ENCODE data around the gene MCTP1. TPM values are rescaled to one million over a fixed set of nuclear protein-coding genes. Genes with fewer than 3 reads are reported as not detected.

Gene MCTP1
- total RNA-seq, 2 donors from 2014 or later, result not detected

DNA sequence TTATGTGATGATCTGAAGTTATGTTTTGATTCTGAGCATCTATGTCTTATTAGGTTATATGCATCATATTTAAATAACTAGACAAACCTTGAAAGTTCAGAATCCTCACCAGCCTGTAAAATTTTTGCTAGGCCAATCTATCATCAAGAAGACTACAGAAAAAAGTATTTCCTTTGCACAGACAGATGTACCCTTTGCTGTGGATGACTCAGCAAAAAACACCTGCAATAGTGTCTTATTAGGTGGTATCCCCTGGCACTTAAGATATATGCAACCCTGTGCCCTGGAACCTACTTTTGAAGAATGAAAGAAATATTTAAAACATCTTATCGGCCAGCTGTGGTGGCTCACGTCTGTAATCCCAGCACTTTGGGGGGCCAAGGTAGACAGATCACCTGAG lies 535.9 kb downstream of the MCTP1 start:
- Mint-ChIP-seq H3K27me3 (no peaks in the 10 kb centered on the region), H3K36me3 (ENCODE audit: low read depth) (no peaks in the 10 kb centered on the region), H3K4me1 (peaks cover 5% of the 10 kb centered on the region), H3K4me3 (no peak overlapping the region), H3K27ac (no peak overlapping the region), H3K9me3 (no peaks in the 10 kb centered on the region)
- ATAC-seq (replicated peaks), result no peak

DNA sequence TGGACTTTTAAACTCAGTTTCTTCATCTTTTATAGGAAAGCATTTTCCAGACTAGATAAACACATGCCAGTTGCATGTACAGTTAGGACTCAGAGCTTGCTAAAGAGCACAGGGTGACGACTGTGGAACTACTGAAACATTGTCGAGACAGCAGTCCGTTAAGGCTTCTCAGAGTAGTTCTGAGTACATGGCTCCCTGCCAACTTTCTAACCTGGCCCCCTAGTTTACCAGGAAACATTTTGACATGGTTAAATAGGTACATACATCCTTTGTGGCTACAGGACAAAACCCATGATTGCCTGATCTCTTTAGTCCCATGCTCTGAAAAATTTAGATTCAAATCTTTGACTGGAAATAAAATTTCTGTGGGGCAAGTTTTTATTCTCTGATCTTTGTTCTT lies 536.7 kb downstream of the MCTP1 start:
- no peak overlapping the region for H3K27ac Mint-ChIP-seq
- H3K36me3 Mint-ChIP-seq (ENCODE audit: low read depth), result no peaks in the 10 kb centered on the region
- no peak overlapping the region for H3K4me3 Mint-ChIP-seq
- no peak for ATAC-seq (replicated peaks)
- no peaks in the 10 kb centered on the region for H3K9me3 Mint-ChIP-seq
- H3K27me3 Mint-ChIP-seq, result no peaks in the 10 kb centered on the region
- H3K4me1 Mint-ChIP-seq, result peaks cover 5% of the 10 kb centered on the region

DNA sequence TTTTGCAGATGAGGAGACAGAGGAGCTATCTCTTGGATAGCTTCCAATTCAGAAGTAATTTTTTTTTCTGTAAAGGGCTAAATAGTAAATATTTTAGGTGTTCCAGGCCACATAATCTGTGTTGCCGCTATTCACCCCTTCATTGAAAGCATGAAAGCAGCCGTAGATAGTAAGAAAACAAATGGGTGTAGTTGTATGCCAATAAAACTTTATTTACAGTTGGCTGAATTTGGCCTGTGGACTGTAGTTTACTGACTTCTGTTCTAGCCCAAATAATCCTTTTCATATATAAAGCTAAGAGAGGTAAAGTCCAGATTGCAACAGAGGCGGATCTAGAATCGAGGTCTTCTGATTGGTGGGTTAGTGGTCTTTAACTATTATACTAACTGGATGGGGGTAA lies 537.5 kb downstream of the MCTP1 start:
- Mint-ChIP-seq H3K4me1 (peaks cover 5% of the 10 kb centered on the region), H3K27me3 (no peaks in the 10 kb centered on the region), H3K9me3 (no peaks in the 10 kb centered on the region), H3K27ac (no peak overlapping the region), H3K4me3 (no peak overlapping the region), H3K36me3 (ENCODE audit: low read depth) (no peaks in the 10 kb centered on the region)
- no peak for ATAC-seq (replicated peaks)

DNA sequence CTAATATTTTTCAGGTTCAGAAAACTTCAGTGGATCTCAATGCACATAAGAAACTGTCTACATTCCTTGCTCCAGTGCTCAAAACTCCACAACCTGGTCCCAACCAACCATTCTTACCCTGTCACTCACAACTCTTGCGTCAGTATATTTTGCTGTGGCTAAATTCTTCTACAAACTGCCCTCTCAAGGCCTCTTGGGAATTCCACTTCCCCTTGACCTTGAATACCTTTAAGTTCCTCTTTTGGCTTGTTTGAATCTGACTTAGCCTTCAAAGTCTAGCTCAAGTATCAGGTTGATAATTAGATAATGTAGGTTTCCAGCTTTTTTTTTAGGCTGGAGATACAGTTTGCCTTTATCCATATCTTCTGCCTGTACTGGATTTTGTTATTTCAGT lies 538.2 kb downstream of the MCTP1 start:
- ATAC-seq (replicated peaks), result no peak
- peaks cover 5% of the 10 kb centered on the region for H3K4me1 Mint-ChIP-seq
- no peak overlapping the region for H3K4me3 Mint-ChIP-seq
- H3K36me3 Mint-ChIP-seq (ENCODE audit: low read depth), result no peaks in the 10 kb centered on the region
- no peak overlapping the region for H3K27ac Mint-ChIP-seq
- H3K9me3 Mint-ChIP-seq, result no peaks in the 10 kb centered on the region
- no peaks in the 10 kb centered on the region for H3K27me3 Mint-ChIP-seq

DNA sequence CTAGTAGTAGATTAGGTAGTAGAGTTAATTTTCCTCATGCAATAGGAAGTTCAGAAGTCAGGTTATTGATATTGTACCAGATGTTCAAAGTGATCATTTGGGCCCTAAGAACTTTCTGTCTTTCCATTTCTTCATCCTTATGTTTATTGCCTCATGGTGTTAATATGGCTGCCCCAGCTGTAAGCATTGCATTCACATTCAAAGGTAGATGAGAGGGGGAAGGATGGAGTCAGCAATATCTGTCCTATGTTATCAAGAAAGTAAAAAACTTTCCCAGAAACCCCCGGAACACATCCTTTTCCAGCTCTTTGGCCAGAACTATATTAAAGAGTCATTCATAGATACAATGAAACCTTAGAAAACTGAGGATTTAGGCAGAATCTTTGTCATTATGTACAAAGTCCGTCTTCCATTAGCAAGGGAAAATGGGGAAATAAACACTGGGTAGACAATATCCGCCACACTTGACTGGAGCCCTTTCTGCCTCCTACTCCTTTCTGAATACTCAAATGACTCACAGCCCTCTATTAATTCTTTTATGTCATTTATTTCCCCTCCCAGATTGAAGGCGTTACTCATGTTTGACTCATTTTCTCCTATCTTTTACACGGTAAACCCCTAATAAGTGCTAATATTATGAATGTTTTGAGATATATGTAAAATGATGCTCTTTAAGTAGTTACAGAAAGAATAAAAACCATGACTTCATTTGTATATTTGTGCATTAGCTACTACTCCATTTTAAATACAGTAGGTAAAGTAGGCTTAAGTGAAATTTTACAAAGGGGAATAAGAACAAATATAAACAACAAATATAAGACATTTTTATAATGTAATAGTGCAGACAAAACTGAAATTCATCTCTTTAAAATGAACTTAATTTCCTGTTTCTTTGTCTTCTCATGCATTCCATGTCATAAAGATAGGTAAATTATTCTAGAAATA lies 538.8 kb downstream of the MCTP1 start:
- H3K9me3 Mint-ChIP-seq, result no peaks in the 10 kb centered on the region
- peak; percentile 75 for ATAC-seq (replicated peaks)
- H3K27ac Mint-ChIP-seq, result peak overlapping the region; percentile 8
- H3K27me3 Mint-ChIP-seq, result no peaks in the 10 kb centered on the region
- H3K36me3 Mint-ChIP-seq (ENCODE audit: low read depth), result no peaks in the 10 kb centered on the region
- peaks cover 5% of the 10 kb centered on the region for H3K4me1 Mint-ChIP-seq
- H3K4me3 Mint-ChIP-seq, result no peak overlapping the region

DNA sequence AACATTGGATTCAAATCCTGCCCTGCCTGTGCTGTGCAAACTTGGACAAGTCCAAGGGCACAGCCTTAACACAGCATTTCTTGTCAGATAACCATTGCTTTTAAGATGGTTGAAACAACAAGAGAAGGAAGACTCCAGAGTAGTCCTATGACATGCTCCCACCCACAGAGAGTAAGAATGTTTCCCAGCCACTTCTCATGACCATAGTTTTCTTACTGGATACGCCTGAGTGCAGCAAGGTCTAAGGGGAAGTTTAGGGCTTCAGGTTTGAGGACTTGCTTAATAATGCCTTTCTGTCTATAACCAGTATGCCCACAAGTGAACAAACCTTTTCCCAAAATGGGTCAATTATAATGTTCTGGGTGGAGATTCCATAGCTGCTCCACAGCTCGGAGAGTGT lies 540.0 kb downstream of the MCTP1 start:
- Mint-ChIP-seq H3K4me3 (no peak overlapping the region), H3K4me1 (peaks cover 5% of the 10 kb centered on the region), H3K27ac (no peak overlapping the region), H3K36me3 (ENCODE audit: low read depth) (no peaks in the 10 kb centered on the region), H3K27me3 (no peaks in the 10 kb centered on the region), H3K9me3 (no peaks in the 10 kb centered on the region)
- ATAC-seq (replicated peaks), result no peak

DNA sequence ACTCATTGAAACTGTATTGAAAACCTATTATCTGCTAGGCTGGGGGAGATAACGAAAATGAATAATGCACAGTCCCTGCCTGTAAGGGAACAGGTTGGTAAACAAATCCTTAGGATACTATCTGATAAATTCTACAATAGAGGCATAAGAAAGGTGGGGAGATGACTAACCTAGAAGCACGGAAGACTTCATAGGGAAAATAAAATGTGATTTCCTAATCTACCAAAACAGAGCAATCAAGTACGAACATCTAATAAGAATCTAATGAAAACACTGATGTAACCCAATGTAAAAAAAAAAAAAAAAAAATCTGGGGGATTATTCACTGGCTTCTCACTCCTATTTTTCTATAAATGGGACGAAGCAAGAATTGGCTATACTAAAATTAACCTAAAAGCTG lies 542.0 kb downstream of the MCTP1 start:
- Mint-ChIP-seq H3K36me3 (ENCODE audit: low read depth) (no peaks in the 10 kb centered on the region), H3K27me3 (no peaks in the 10 kb centered on the region), H3K9me3 (no peaks in the 10 kb centered on the region), H3K27ac (no peak overlapping the region), H3K4me1 (peaks cover 5% of the 10 kb centered on the region), H3K4me3 (no peak overlapping the region)
- ATAC-seq (replicated peaks), result no peak

DNA sequence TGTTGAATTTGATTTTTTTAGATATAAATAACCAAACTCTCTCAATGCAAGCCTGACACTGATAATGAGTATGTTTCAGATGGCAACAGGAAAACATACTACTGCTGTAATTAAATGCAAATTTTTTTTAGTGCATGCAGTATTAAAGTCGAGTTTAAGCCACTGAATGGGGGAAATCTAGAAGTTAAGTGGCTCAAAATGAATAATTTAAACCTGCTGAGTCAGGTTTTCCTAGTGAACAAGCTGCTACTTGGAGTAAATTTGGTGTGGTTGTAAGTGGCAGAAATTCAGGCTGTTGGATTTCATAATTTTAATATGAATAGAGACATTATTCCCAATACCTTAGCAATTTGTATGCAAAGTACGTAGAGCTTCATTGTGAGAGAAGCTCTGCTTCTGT lies 544.6 kb downstream of the MCTP1 start:
- H3K36me3 Mint-ChIP-seq (ENCODE audit: low read depth), result no peaks in the 10 kb centered on the region
- H3K4me1 Mint-ChIP-seq, result no peaks in the 10 kb centered on the region
- ATAC-seq (replicated peaks), result no peak
- no peaks in the 10 kb centered on the region for H3K9me3 Mint-ChIP-seq
- no peak overlapping the region for H3K4me3 Mint-ChIP-seq
- H3K27me3 Mint-ChIP-seq, result no peaks in the 10 kb centered on the region
- no peak overlapping the region for H3K27ac Mint-ChIP-seq

DNA sequence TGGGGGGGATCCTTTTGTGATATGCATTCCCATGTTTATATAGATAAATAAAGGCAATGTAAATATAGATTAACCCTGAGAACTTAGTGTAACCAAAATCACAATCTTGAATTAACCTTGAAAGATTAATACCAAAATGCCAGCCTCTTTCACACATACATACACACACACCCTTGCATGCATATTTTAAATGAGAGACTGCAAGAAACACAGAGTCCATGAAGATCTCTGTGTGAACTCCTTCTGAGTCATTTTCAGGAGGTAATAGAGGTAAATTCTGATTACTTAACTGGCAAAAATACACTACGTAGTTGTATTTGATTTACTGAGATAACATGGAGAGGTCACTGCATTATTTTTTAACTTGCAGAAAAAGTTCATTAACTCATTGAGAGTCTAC lies 548.4 kb downstream of the MCTP1 start:
- Mint-ChIP-seq H3K27me3 (no peaks in the 10 kb centered on the region), H3K4me1 (no peaks in the 10 kb centered on the region), H3K9me3 (no peaks in the 10 kb centered on the region), H3K27ac (no peak overlapping the region), H3K36me3 (ENCODE audit: low read depth) (no peaks in the 10 kb centered on the region), H3K4me3 (no peak overlapping the region)
- no peak for ATAC-seq (replicated peaks)

DNA sequence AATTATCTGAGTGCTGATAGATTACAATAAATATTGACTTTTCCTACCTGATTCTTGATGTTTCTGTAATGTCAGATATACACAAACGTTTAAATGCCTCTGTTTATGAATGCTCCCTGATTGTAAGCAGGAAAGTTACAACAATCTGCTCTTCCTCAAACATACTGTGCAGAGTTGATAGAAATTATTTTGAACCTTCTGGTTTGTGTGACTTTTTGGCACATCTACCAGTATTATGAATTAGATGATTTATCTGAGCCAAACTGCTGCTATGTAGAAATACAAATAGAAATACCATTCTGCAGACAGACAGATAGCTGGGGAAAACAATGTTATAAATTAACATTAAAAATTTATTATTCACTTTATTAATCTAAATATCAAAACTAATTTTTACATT lies 553.4 kb downstream of the MCTP1 start:
- no peaks in the 10 kb centered on the region for H3K9me3 Mint-ChIP-seq
- no peaks in the 10 kb centered on the region for H3K27me3 Mint-ChIP-seq
- no peaks in the 10 kb centered on the region for H3K36me3 Mint-ChIP-seq (ENCODE audit: low read depth)
- H3K4me3 Mint-ChIP-seq, result no peak overlapping the region
- H3K4me1 Mint-ChIP-seq, result no peaks in the 10 kb centered on the region
- no peak overlapping the region for H3K27ac Mint-ChIP-seq
- no peak for ATAC-seq (replicated peaks)

DNA sequence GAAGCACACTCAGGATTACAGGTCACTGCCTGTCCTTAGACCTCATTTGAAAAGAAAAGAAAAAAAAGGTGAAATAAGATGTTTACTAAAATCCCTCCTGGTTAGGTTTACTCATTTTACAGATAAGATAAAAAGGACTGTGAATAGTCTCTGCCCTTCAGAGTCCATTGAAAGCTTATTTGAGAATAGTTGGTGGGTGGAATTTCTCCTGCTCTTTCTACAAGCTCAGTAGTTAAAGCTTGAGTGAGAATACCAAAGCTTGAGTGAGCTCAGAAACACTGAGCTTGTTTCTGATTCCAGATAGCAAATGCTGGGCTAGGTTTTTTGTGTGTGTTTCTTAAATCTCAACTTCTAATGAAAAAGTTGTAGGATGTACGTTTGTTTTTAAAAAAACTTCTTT lies 559.8 kb downstream of the MCTP1 start:
- Mint-ChIP-seq H3K4me3 (no peak overlapping the region), H3K27me3 (no peaks in the 10 kb centered on the region), H3K27ac (no peak overlapping the region), H3K9me3 (no peaks in the 10 kb centered on the region), H3K36me3 (ENCODE audit: low read depth) (no peaks in the 10 kb centered on the region), H3K4me1 (no peaks in the 10 kb centered on the region)
- ATAC-seq (replicated peaks), result no peak

DNA sequence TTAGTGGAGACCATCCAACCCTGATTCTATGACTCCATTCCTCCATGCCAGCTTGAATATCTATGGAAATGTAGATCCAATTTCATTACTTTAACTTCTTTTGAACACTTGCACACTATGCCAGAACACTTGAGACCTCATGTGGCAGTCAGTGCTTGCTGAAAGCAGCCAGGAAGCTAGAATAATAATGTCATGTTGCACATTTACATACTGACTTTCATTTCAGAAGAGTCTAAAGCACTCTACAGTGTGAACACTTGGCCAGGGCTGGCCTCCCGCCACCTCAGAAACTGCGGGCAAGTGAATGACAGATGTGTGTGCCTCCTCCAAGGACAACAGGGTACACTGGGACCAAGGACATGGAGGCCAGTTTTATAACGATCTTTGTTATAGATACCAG lies 569.1 kb downstream of the MCTP1 start:
- Mint-ChIP-seq H3K27me3 (no peaks in the 10 kb centered on the region), H3K9me3 (no peaks in the 10 kb centered on the region), H3K4me3 (no peak overlapping the region), H3K27ac (no peak overlapping the region), H3K36me3 (ENCODE audit: low read depth) (peaks cover 14% of the 10 kb centered on the region), H3K4me1 (no peaks in the 10 kb centered on the region)
- no peak for ATAC-seq (replicated peaks)

DNA sequence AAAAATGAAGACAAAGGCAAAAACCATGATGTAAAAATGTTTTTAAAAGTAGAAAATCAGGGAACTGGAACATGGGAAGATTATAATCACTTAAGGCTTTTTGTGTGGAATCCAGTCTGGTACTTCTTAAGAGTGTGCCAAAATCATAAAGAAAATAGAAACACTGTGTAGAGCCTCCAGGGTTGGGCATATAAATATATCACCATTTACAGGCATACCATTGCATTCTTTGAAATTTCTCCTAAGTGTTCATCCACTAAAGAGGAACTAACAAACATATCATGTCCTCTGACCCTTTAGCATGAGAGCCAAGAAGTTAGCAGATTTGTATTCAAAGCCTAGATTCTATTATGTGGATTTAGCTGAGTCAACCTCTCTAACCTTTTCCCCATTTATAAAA lies 573.1 kb downstream of the MCTP1 start:
- Mint-ChIP-seq H3K36me3 (ENCODE audit: low read depth) (peaks cover 36% of the 10 kb centered on the region), H3K27me3 (no peaks in the 10 kb centered on the region)
- no peak for ATAC-seq (replicated peaks)

DNA sequence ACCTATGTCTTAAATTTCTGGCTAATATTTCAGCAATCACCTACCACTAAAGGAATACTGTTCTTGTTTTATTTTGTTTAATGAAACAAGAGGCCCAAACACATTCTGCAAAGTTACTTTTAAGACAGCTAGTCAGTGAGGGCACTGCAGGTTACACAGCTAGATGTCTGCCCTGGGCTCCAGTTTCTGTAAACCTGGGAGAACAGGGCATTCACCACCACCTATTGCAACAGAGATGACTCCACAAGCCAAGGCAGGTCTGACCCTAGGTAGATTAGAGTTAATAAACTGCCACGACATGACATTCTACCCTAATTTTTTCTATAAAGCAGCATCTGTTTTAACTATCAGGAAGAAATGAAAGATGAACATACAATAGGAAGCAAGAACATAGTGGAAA lies 575.6 kb downstream of the MCTP1 start:
- no peaks in the 10 kb centered on the region for H3K4me1 Mint-ChIP-seq
- no peak overlapping the region for H3K27ac Mint-ChIP-seq
- H3K9me3 Mint-ChIP-seq, result no peaks in the 10 kb centered on the region
- H3K27me3 Mint-ChIP-seq, result no peaks in the 10 kb centered on the region
- ATAC-seq (replicated peaks), result no peak
- no peak overlapping the region for H3K4me3 Mint-ChIP-seq
- peaks cover 36% of the 10 kb centered on the region for H3K36me3 Mint-ChIP-seq (ENCODE audit: low read depth)

More for the DNA sequence above, 573.1 kb downstream of the MCTP1 start:
- H3K4me3 Mint-ChIP-seq, result no peak overlapping the region
- H3K9me3 Mint-ChIP-seq, result no peaks in the 10 kb centered on the region
- H3K4me1 Mint-ChIP-seq, result no peaks in the 10 kb centered on the region
- no peak overlapping the region for H3K27ac Mint-ChIP-seq

DNA sequence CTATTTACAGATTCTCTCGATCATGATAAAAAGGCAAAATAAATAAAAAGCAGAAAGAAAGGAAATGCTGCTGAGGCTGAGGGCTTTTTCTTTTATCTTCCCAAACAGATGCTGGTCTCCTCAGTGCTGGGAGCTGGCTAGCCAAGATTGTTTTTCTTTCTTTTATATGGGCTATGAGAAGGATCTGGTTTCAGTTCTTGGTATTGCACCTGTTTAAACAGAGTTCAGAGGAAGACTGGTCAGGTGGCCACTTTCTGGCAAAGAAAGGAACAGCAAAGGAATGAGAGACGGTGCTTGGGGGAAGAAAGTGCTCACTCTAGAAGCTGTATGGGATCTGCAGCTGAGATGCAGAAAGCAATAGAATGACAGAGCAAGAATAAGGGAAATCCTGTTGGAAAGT lies 577.5 kb downstream of the MCTP1 start:
- H3K4me1 Mint-ChIP-seq, result no peaks in the 10 kb centered on the region
- H3K27ac Mint-ChIP-seq, result no peak overlapping the region
- H3K36me3 Mint-ChIP-seq (ENCODE audit: low read depth), result peaks cover 31% of the 10 kb centered on the region
- H3K9me3 Mint-ChIP-seq, result no peaks in the 10 kb centered on the region
- no peaks in the 10 kb centered on the region for H3K27me3 Mint-ChIP-seq
- no peak overlapping the region for H3K4me3 Mint-ChIP-seq
- no peak for ATAC-seq (replicated peaks)

Data from activated T-helper 17 cell treated with anti-CD3 and anti-CD28 coated beads, Interleukin-2, amount 50 U/mL, for 72 hours (primary cell).